Fibroblast of lung (primary cell): ENCODE data around the gene ADAMTS5. TPM values are rescaled to one million over a fixed set of nuclear protein-coding genes. Genes with fewer than 3 reads are reported as not detected.

Experiments used
- DNase-seq, 2 donors: peaks; one replicate each; pipeline versions ENCODE4 v3.0.0 to v3.0.0-alpha.2; 2010; ENCODE audit warnings: low read depth in 2 of 2
- H2AFZ ChIP-seq: 2 replicates; pipeline ENCODE4 v1.5.1; 2012; ENCODE audit warnings: low read length, control low read depth, inconsistent platforms
- H3K27ac ChIP-seq: 2 replicates; pipeline ENCODE4 v1.5.1; 2011; ENCODE audit warnings: low read length, control low read depth; ENCODE audit not compliant: insufficient read depth
- H3K27me3 ChIP-seq: 2 replicates; pipeline ENCODE4 v1.5.1; 2011; ENCODE audit warnings: mild to moderate bottlenecking, low read length; ENCODE audit not compliant: control insufficient read depth, insufficient read depth
- H3K36me3 ChIP-seq: 2 replicates; pipeline ENCODE4 v1.5.1; 2011; ENCODE audit warnings: low read length; ENCODE audit not compliant: control insufficient read depth, insufficient read depth
- H3K4me1 ChIP-seq: 2 replicates; pipeline ENCODE4 v1.5.1; 2011; ENCODE audit warnings: low read length; ENCODE audit not compliant: control insufficient read depth, insufficient read depth; ENCODE audit errors: extremely low read depth
- H3K4me2 ChIP-seq: 2 replicates; pipeline ENCODE4 v1.5.1; 2011; ENCODE audit warnings: low read length, control low read depth; ENCODE audit not compliant: insufficient read depth; ENCODE audit errors: extremely low read depth
- H3K4me3 ChIP-seq, 4 experiments: fragments of 200-600 bp in 1 of 4; sonication (generic) in 1 of 4; replicated peaks in 1 of 4; 2 replicates each; pipeline ENCODE4 v1.5.1; 2011 to 2016; ENCODE audit warnings: low read length in 4 of 4, low read depth in 3 of 4, mild to moderate bottlenecking in 3 of 4, control low read depth in 2 of 4, inconsistent platforms in 1 of 4, mixed read lengths in 1 of 4; ENCODE audit not compliant: insufficient read depth in 1 of 4; ENCODE audit errors: control extremely low read depth in 1 of 4
- H3K79me2 ChIP-seq: 2 replicates; pipeline ENCODE4 v1.5.1; 2012; ENCODE audit warnings: mild to moderate bottlenecking, low read length, inconsistent platforms; ENCODE audit not compliant: control insufficient read depth, insufficient read depth
- H3K9ac ChIP-seq: 2 replicates; pipeline ENCODE4 v1.5.1; 2011; ENCODE audit warnings: mild to moderate bottlenecking, low read length, control low read depth; ENCODE audit not compliant: insufficient read depth
- H3K9me3 ChIP-seq: 2 replicates; pipeline ENCODE4 v1.5.1; 2012; ENCODE audit warnings: low read depth, low read length; ENCODE audit not compliant: control insufficient read depth, insufficient read depth
- H4K20me1 ChIP-seq: 2 replicates; pipeline ENCODE4 v1.5.1; 2011; ENCODE audit warnings: low read length; ENCODE audit not compliant: control insufficient read depth, insufficient read depth; ENCODE audit errors: extremely low read depth
- EZH2 ChIP-seq: IDR thresholded peaks from 2 replicates; pipeline ENCODE4 v1.5.1; 2012; ENCODE audit warnings: low read length, control low read depth, mild to moderate bottlenecking; ENCODE audit errors: missing control alignments
- polyA plus RNA-seq, 2 donors: library from polyadenylated mRNA; depleted of rRNA in 1 of 2; stranded (reverse) in 1 of 2; unstranded in 1 of 2; fragments of >200 nt; gene quantifications; 2 replicates each; pipeline ENCODE4 v1.2.1, GENCODE V29; 2011 to 2012; ENCODE audit warnings: missing spikeins in 1 of 2
- total RNA-seq: library from RNA; depleted of rRNA; stranded (reverse); fragments of >200 nt; gene quantifications from 2 replicates; pipeline ENCODE4 v1.2.1, GENCODE V29; 2014
- TF ChIP-seq, protein P1 (sequence below), 2 donors: IDR thresholded peaks in 1 of 2; conservative IDR thresholded peaks in 1 of 2; 1 replicate in 1 of 2; 2 replicates in 1 of 2; pipeline ENCODE4 v1.5.1; 2011 to 2012; ENCODE audit warnings: low read length in 2 of 2, control low read depth in 1 of 2, inconsistent platforms in 1 of 2, low read depth in 1 of 2, mild to moderate bottlenecking in 1 of 2

The ADAMTS5 gene
- total and polyA plus RNA-seq, 2 donors (not counting 1 experiment from before 2014, with no cell fraction given): 4.3 to 12.2 TPM

DNA sequence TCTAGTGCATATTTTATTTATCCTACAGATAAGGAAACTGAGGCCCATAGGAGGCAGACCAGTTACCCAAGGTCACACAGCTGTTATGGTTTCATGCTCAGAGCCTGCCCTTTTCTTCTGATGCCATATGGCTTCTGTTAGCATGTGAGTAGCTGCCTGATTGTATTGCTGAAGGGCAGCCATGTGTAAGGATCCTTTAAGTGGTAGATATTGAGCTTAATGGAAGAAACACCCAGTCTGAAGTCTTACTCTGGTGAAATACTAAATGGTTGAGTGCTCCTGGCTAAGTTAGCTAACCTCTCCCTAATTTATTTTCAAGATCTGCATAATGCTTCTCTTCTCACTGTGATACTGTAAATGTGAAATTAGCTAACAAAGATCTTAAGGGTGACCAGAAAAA is 30.9 kb downstream of the ADAMTS5 start:
- H3K36me3 ChIP-seq: no peaks in the 10 kb centered on the region
- H3K9ac ChIP-seq: no peak overlapping the region
- no peak for DNase-seq

DNA sequence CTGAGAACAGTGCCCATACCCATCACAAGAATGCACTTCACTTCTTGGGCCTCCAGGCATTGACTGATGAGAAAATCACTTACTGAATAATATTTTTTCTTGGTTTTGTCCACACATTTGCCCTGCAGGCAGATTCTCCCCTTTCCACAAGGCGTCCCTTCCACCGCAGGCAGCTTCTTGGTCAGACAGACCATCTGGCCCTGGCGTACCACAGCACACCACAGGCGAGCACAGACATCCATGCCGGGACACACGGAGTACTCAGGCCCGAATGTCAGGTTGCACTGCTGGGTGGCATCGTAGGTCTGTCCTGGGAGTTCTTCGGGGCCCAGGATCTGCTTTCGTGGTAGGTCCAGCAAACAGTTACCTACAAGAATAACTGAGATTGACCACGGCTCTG is 32.5 kb downstream of the ADAMTS5 start:
- no peak overlapping the region for H3K9ac ChIP-seq
- no peaks in the 10 kb centered on the region for H3K79me2 ChIP-seq
- H3K4me3 ChIP-seq: no peak overlapping the region
- no peaks in the 10 kb centered on the region for H3K27me3 ChIP-seq
- no peak overlapping the region for H3K4me2 ChIP-seq
- no peak overlapping the region for H2AFZ ChIP-seq
- no peaks in the 10 kb centered on the region for H4K20me1 ChIP-seq
- no peak for DNase-seq
- no peak for TF ChIP-seq EZH2
- TF ChIP-seq, protein P1, sequence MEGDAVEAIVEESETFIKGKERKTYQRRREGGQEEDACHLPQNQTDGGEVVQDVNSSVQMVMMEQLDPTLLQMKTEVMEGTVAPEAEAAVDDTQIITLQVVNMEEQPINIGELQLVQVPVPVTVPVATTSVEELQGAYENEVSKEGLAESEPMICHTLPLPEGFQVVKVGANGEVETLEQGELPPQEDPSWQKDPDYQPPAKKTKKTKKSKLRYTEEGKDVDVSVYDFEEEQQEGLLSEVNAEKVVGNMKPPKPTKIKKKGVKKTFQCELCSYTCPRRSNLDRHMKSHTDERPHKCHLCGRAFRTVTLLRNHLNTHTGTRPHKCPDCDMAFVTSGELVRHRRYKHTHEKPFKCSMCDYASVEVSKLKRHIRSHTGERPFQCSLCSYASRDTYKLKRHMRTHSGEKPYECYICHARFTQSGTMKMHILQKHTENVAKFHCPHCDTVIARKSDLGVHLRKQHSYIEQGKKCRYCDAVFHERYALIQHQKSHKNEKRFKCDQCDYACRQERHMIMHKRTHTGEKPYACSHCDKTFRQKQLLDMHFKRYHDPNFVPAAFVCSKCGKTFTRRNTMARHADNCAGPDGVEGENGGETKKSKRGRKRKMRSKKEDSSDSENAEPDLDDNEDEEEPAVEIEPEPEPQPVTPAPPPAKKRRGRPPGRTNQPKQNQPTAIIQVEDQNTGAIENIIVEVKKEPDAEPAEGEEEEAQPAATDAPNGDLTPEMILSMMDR (conservative IDR thresholded peaks at IDR 0.05 in 1 of 2, IDR thresholded peaks at IDR 0.05 in 1 of 2; ENCODE audit: low read depth in 1 of 2, low read length in 2 of 2): no peak
- H3K4me1 ChIP-seq: no peaks in the 10 kb centered on the region
- H3K9me3 ChIP-seq: no peaks in the 10 kb centered on the region
- no peaks in the 10 kb centered on the region for H3K36me3 ChIP-seq
- H3K27ac ChIP-seq: no peak overlapping the region

More for the DNA sequence above, 30.9 kb downstream of the ADAMTS5 start:
- Histone ChIP-seq H2AFZ (no peak overlapping the region), H3K4me1 (peaks cover 2% of the 10 kb centered on the region), H4K20me1 (no peaks in the 10 kb centered on the region), H3K4me2 (no peak overlapping the region), H3K9me3 (no peaks in the 10 kb centered on the region), H3K79me2 (no peaks in the 10 kb centered on the region), H3K27me3 (no peaks in the 10 kb centered on the region), H3K27ac (no peak overlapping the region), H3K4me3 (no peak overlapping the region)
- TF ChIP-seq, protein P1 (conservative IDR thresholded peaks at IDR 0.05 in 1 of 2, IDR thresholded peaks at IDR 0.05 in 1 of 2; ENCODE audit: low read depth in 1 of 2, low read length in 2 of 2): no peak
- no peak for TF ChIP-seq EZH2

DNA sequence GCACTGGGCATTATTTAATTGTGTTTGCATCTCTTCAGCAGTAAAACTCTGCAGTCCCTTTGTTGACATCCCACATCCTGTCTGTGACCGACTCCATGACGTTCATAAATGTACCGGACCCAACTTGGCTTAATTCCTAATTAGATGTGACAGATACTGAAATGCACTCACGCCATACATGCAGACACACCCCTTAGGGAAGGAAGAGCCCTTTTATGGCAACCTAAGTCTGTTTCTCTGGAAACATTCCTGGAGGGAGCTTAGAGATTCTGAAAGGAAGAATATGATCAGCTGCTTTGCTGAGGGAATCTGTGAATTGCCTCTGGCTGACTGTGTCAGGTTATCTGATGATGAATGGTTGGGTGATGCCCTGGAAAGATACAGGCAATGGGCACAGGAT is 33.4 kb downstream of the ADAMTS5 start:
- Histone ChIP-seq H3K9me3 (no peaks in the 10 kb centered on the region), H3K79me2 (no peaks in the 10 kb centered on the region), H3K4me1 (no peaks in the 10 kb centered on the region), H2AFZ (no peak overlapping the region), H3K27me3 (no peaks in the 10 kb centered on the region), H3K4me2 (no peak overlapping the region), H3K4me3 (no peak overlapping the region), H3K36me3 (no peaks in the 10 kb centered on the region), H4K20me1 (no peaks in the 10 kb centered on the region), H3K9ac (no peak overlapping the region), H3K27ac (no peak overlapping the region)
- TF ChIP-seq, protein P1 (conservative IDR thresholded peaks at IDR 0.05 in 1 of 2, IDR thresholded peaks at IDR 0.05 in 1 of 2; ENCODE audit: low read depth in 1 of 2, low read length in 2 of 2): no peak
- TF ChIP-seq EZH2: no peak
- DNase-seq: no peak
